Gastrocnemius medialis (tissue), 4 donors: ENCODE data around the gene LMF2. TPM values are rescaled to one million over a fixed set of nuclear protein-coding genes. Genes with fewer than 3 reads are reported as not detected.

Source experiments
- ATAC-seq, 2 donors: fragments of 150-250 bp; one replicate each; pipeline ENCODE4 v1.9.1; 2016
- DNase-seq, 2 donors: peaks; one replicate each; pipeline ENCODE4 v3.0.0-alpha.2; 2019
- H3K27ac ChIP-seq, 4 donors: fragments of 200-600 bp; sonication (generic); 1 replicate in 1 of 4; 2 replicates in 3 of 4; pipeline ENCODE4 v1.5.1; 2016 to 2018; ENCODE audit warnings: mild to moderate bottlenecking in 2 of 4, moderate library complexity in 1 of 4
- H3K27me3 ChIP-seq, 3 donors: fragments of 200-600 bp; sonication (generic) in 2 of 3; 1 replicate in 1 of 3; 2 replicates in 2 of 3; pipeline versions ENCODE4 v1.5.1 to v1.6.0; 2016 to 2019; ENCODE audit warnings: mild to moderate bottlenecking in 1 of 3, moderate library complexity in 1 of 3
- H3K36me3 ChIP-seq, 2 donors: fragments of 200-600 bp; sonication (generic) in 1 of 2; one replicate each; pipeline ENCODE4 v1.5.1; 2017 to 2018
- H3K4me1 ChIP-seq, 2 donors: fragments of 200-600 bp; sonication (generic) in 1 of 2; one replicate each; pipeline ENCODE4 v1.5.1; 2016 to 2017; ENCODE audit warnings: mild to moderate bottlenecking in 2 of 2
- H3K4me3 ChIP-seq, 4 donors: fragments of 200-600 bp; sonication (generic) in 3 of 4; 1 replicate in 1 of 4; 2 replicates in 3 of 4; pipeline ENCODE4 v1.5.1; 2016 to 2019; ENCODE audit warnings: mild to moderate bottlenecking in 2 of 4
- H3K9me3 ChIP-seq, 3 donors: fragments of 200-600 bp; sonication (generic) in 2 of 3; 1 replicate in 1 of 3; 2 replicates in 2 of 3; pipeline ENCODE4 v1.5.1; 2016 to 2019
- POLR2A ChIP-seq, 2 donors: fragments of 450-650 bp; IDR thresholded peaks; one replicate each; pipeline ENCODE4 v1.6.1; 2017; ENCODE audit warnings: antibody characterized with exemption in 2 of 2, mild to moderate bottlenecking in 2 of 2, moderate library complexity in 2 of 2
- in situ Hi-C, 4 donors: fragments of 200-750 bp; cut with MboI; loops; one replicate each; pipeline versions ENCODE4 v1.15.0 to v1.8.0; 2017; ENCODE audit warnings: low sequenced_read_pairs in 4 of 4
- intact Hi-C: fragments of 100-400 bp; cut with DNase I; formaldehyde crosslinking; loops from one replicate; pipeline ENCODE4 v1.15.1; 2023; ENCODE audit warnings: low total_unique reads
- total RNA-seq, 4 donors: library from RNA; depleted of rRNA; stranded (reverse); fragments of >200 nt; gene quantifications; one replicate each; pipeline versions ENCODE4 v1.1.0 to v1.2.3, GENCODE V29; 2016
- TF ChIP-seq, protein P1 (sequence below), 5 experiments: fragments of 450-650 bp in 3 of 5; fragments of 200-600 bp in 2 of 5; sonication (generic) in 2 of 5; IDR thresholded peaks in 4 of 5; conservative IDR thresholded peaks in 1 of 5; 1 replicate in 4 of 5; 2 replicates in 1 of 5; pipeline ENCODE4 v1.5.1; 2016 to 2019; ENCODE audit warnings: antibody characterized with exemption in 5 of 5, mild to moderate bottlenecking in 3 of 5, moderate library complexity in 3 of 5

The LMF2 gene
- total RNA-seq, 4 donors from 2014 or later, result 19.7 to 39.4 (median 26.9) TPM

DNA sequence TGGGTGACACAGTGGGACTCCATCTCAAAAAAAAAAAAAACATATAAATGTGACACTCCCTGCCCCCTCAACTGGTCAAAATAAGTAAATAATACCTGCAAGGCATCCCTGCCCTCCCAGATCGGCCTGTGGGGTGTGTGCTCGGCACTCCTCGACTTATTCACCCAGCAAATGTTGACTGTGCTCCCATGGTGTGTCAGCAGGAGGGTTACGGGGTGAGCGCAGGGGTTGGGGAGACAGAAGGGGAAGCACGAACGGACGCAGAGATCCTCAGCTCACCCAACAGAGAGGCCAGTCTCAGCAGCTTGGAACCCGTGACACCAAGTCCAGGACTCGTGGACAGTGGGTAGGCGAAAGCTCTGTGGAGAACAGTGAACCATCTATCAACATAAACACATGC lies 27.8 kb downstream of the LMF2 start:
- no peak for DNase-seq
- in situ Hi-C loops (no loop called here), intact Hi-C loops (no loop called here)
- no peak overlapping the region for H3K27ac ChIP-seq
- H3K4me1 ChIP-seq, result peaks cover 3 to 5% of the 10 kb centered on the region in 2 donors
- H3K27me3 ChIP-seq, result peaks cover 38 to 45% (median 39%) of the 10 kb centered on the region in 3 donors
- no peak for ATAC-seq
- no peak overlapping the region for H3K4me3 ChIP-seq
- no peaks in the 10 kb centered on the region for H3K36me3 ChIP-seq
- no peaks in the 10 kb centered on the region for H3K9me3 ChIP-seq
- TF ChIP-seq, protein P1, sequence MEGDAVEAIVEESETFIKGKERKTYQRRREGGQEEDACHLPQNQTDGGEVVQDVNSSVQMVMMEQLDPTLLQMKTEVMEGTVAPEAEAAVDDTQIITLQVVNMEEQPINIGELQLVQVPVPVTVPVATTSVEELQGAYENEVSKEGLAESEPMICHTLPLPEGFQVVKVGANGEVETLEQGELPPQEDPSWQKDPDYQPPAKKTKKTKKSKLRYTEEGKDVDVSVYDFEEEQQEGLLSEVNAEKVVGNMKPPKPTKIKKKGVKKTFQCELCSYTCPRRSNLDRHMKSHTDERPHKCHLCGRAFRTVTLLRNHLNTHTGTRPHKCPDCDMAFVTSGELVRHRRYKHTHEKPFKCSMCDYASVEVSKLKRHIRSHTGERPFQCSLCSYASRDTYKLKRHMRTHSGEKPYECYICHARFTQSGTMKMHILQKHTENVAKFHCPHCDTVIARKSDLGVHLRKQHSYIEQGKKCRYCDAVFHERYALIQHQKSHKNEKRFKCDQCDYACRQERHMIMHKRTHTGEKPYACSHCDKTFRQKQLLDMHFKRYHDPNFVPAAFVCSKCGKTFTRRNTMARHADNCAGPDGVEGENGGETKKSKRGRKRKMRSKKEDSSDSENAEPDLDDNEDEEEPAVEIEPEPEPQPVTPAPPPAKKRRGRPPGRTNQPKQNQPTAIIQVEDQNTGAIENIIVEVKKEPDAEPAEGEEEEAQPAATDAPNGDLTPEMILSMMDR (IDR thresholded peaks at IDR 0.05 in 4 of 5, conservative IDR thresholded peaks at IDR 0.05 in 1 of 5), result no peak
- TF ChIP-seq POLR2A (IDR thresholded peaks at IDR 0.05), result no peak

DNA sequence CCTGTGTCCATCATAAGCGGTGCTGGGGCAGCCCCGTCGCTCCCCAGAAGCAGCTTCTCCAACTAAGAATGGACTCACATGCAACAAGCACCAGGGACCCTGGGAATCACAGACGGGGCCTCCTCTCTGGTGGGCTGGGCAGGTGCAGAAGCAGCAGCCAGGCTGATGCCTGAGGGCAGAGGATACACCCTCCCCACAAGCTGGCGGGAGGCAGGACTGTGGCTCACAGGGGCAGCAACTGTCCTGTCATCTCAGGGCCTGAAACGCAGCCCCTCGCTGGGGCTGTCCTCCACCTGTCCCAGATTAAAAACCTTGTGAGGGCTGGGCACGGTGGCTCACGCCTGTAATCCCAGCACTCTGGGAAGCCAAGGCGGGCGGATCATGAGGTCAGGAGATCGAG lies 29.6 kb downstream of the LMF2 start:
- in situ Hi-C loops, result no loop called here
- H3K36me3 ChIP-seq, result no peaks in the 10 kb centered on the region
- no peak for TF ChIP-seq POLR2A (IDR thresholded peaks at IDR 0.05)
- TF ChIP-seq, protein P1 (IDR thresholded peaks at IDR 0.05 in 4 of 5, conservative IDR thresholded peaks at IDR 0.05 in 1 of 5), result no peak
- ATAC-seq (no peak), DNase-seq (no peak)
- intact Hi-C loops, result no loop called here
- peaks cover 14 to 17% of the 10 kb centered on the region in 2 donors for H3K4me1 ChIP-seq
- H3K27me3 ChIP-seq, result peaks cover 31 to 34% (median 32%) of the 10 kb centered on the region in 3 donors
- H3K27ac ChIP-seq, result no peak overlapping the region
- H3K4me3 ChIP-seq, result no peak overlapping the region
- no peaks in the 10 kb centered on the region for H3K9me3 ChIP-seq

DNA sequence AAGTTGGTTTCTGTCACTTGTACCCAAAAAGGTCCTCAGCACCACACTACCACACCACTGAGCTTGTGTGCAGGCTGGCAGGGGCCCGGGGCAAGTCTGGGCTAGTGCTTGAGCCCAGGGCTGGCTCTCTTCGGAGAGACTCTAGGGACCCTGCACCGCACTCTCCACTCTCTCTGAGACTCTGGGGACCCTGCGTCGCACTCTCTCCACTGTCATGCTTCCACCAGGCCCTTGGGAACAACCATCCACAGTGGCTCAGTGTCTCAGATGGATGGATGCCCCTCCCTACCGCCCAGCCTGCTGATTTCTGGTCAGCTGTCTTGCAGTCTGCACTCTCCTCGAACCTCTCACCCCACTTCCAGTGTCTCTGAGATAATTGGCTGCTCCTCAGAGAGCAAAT lies 30.6 kb downstream of the LMF2 start:
- DNase-seq (no peak), ATAC-seq (no peak)
- no peak for TF ChIP-seq POLR2A (IDR thresholded peaks at IDR 0.05)
- TF ChIP-seq, protein P1 (IDR thresholded peaks at IDR 0.05 in 4 of 5, conservative IDR thresholded peaks at IDR 0.05 in 1 of 5), result no peak
- Histone ChIP-seq H3K27ac (no peak overlapping the region), H3K36me3 (no peaks in the 10 kb centered on the region), H3K4me3 (no peak overlapping the region), H3K27me3 (peaks cover 20 to 23% (median 22%) of the 10 kb centered on the region in 3 donors), H3K9me3 (no peaks in the 10 kb centered on the region), H3K4me1 (peaks cover 25 to 27% of the 10 kb centered on the region in 2 donors)
- intact Hi-C loops (no loop called here), in situ Hi-C loops (no loop called here)

DNA sequence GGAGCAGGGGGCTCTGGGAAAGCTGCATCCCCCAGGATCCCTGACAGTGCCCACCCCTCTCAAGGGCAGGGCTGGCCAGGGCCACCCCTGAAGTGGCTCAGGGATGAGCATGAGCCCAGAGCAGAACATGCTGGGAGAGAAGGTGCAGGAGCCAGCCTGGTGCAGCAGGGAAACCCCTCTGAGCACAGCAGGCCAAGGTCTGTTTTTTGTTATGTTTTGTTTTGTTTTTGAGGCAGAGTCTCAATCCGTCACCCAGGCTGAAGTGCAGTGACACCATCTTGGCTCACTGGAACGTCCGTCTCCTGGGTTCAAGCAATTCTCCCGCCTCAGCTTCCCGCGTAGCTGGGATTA lies 31.9 kb downstream of the LMF2 start:
- Histone ChIP-seq H3K9me3 (no peaks in the 10 kb centered on the region), H3K4me1 (peaks cover 37 to 40% of the 10 kb centered on the region in 2 donors), H3K36me3 (no peaks in the 10 kb centered on the region), H3K4me3 (peak overlapping the region; percentile 66 to 95 (median 74)), H3K27me3 (peaks cover 10 to 13% (median 12%) of the 10 kb centered on the region in 3 donors), H3K27ac (peak overlapping the region; percentile 77 to 88 (median 86))
- DNase-seq (no peak), ATAC-seq (peak in 1 of 2 donors; percentile 5)
- intact Hi-C loops (loop anchor here (1.0 kb wide), 1 partner anchor 32 kb away; the partner anchor contains the start of gene LMF2), in situ Hi-C loops (no loop called here)
- no peak for TF ChIP-seq POLR2A (IDR thresholded peaks at IDR 0.05)

DNA sequence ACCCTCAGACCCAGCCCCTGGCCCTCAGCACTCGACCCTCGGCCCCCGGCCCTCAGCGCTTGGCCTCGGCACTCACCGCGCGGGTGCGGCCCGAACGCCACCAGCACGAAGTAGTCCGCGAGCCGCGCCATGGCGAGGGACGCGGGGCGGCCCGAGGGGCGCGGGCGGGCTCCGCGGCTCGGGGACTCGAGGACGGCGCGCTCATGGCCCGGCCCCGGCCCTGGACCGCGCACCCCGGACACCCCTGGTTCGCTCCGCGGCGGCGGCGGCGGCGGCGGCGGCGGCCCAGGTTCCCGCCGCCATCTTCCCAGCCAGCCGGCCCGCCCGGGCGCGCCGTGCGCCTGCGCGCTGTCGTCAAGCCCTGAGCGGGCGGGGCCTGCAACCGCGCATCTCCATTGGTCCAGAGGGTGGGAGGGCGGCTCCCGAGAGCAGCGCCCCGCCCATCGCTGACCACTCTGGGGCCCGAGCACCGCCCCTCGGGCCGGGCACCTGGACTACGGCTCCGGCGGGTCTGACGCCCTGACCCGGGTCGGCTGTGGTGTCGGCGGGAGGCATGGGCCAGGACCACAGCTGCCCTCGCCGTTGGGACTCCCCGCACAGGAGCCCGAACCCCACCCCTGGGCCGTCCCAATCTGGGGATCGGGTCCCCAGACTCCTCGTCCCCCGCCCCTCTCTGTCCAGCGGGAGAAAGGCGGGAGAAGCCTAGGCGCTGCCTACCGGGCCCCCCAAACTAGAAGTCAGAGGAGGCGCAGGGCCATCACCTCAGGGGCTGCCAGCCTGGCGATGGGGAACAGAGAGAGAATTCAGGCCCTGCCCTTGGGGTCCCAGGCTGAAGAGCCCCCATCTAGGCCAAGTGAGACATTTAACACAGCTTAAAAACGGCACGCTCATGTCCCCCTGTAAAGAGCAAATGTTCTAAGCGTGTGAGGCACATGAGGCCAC lies 32.5 kb downstream of the LMF2 start, which contains the start of gene SBF1:
SBF1 (minus strand) TSS at position 326 of the 942 bp plus-strand sequence; CDS start at position 131, 195 bp downstream.
- intact Hi-C loops (loop anchor here (1.0 kb wide), 1 partner anchor 32 kb away; the partner anchor contains the start of gene LMF2), in situ Hi-C loops (no loop called here)
- Histone ChIP-seq H3K4me1 (peaks cover 43 to 46% of the 10 kb centered on the region in 2 donors), H3K27me3 (peaks cover 3 to 7% (median 7%) of the 10 kb centered on the region in 3 donors), H3K27ac (peak within 1 kb of the TSS; percentile 77 to 88 (median 86)), H3K36me3 (no peaks in the 10 kb centered on the region), H3K9me3 (no peaks in the 10 kb centered on the region), H3K4me3 (peak within 1 kb of the TSS; percentile 66 to 95 (median 78))
- TF ChIP-seq POLR2A (IDR thresholded peaks at IDR 0.05), result peak; percentile 89 to 96
- TF ChIP-seq, protein P1 (IDR thresholded peaks at IDR 0.05 in 4 of 5, conservative IDR thresholded peaks at IDR 0.05 in 1 of 5), result no peak
- ATAC-seq (peak; percentile 91 to 95), DNase-seq (peak; percentile 85 to 89)
